ENCODE results near the gene DLG2.

DNA sequence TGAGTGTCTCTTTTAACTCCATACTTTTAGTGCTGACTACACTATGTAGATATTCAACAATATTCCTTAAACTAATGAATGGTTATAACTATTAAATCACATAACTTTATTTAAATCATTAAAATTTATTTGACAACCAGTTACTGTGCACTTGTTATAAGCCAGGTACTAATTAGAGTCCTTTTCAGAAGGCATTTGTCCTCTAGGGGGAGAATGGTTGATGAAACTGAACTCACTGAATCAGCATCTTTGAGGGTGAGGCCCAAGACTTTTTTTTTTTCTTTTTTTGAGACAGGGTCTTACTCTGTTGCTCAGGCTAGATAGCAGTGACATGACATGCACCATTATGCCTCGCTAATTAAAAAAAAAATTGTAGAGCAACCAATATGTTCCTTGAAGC lies 1825.3 kb downstream of the DLG2 start:
- TF ChIP-seq, protein P1, sequence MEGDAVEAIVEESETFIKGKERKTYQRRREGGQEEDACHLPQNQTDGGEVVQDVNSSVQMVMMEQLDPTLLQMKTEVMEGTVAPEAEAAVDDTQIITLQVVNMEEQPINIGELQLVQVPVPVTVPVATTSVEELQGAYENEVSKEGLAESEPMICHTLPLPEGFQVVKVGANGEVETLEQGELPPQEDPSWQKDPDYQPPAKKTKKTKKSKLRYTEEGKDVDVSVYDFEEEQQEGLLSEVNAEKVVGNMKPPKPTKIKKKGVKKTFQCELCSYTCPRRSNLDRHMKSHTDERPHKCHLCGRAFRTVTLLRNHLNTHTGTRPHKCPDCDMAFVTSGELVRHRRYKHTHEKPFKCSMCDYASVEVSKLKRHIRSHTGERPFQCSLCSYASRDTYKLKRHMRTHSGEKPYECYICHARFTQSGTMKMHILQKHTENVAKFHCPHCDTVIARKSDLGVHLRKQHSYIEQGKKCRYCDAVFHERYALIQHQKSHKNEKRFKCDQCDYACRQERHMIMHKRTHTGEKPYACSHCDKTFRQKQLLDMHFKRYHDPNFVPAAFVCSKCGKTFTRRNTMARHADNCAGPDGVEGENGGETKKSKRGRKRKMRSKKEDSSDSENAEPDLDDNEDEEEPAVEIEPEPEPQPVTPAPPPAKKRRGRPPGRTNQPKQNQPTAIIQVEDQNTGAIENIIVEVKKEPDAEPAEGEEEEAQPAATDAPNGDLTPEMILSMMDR (IDR thresholded peaks at IDR 0.05): no peak
- TF ChIP-seq POLR2A (IDR thresholded peaks at IDR 0.05): no peak
